ENCODE measurements around the gene PARD3. TPM values are rescaled to one million over a fixed set of nuclear protein-coding genes. Genes with fewer than 3 reads are reported as not detected.

The PARD3 gene
- total RNA-seq, 1 donor from 2014 or later: 97.8 TPM

DNA sequence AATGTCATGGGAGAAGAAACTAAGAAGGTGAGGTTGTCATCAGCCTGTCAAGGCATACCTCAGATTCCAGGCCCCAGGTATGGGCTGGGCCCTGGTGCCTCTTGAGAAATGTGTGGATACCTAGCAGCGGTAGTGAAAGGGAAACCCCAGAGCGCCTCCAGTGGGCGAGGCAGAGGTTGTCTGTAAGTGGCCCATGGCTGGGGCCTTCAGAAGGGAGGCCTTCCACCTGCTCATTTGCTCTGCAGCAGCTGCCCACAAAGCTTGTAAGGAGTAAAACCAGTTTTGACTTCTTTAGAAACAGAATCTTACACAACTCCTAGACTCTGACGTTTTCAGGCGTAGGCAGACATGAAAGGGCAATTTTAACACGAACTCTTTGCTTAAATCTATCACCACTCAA, 509.9 kb downstream of the PARD3 start:
- no peak overlapping the region for H3K4me3 ChIP-seq (ENCODE audit: low read depth, low read length)
- peak; percentile 21 for TF ChIP-seq CTCF (conservative IDR thresholded peaks at IDR 0.05; ENCODE audit: low read depth, low read length)
- DNase-seq (ENCODE audit: low read depth): no peak

DNA sequence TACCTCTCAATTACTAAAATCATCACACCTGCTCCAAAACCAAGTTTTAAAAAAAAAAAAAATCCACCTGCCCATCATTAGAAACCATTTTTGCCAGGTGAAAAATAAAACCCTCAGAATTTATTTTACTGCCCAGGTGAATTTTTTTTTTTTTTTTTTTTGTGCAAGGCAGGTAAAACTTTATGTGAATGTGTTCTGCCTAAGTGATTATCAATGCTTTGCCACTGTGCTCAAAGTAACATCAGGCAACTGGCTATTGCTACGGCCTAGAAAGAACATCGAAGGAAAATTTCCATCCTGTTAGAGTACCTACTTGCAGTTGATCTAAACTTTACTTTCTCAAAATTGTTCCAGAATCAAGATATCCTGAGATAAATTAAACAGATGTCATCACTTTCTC, 512.1 kb downstream of the PARD3 start:
- no peak for DNase-seq (ENCODE audit: low read depth)
- TF ChIP-seq CTCF (conservative IDR thresholded peaks at IDR 0.05; ENCODE audit: low read depth, low read length): no peak
- no peak overlapping the region for H3K4me3 ChIP-seq (ENCODE audit: low read depth, low read length)

- H3K4me3 ChIP-seq (ENCODE audit: low read depth, low read length): no peak overlapping the region
- no peak for TF ChIP-seq CTCF (conservative IDR thresholded peaks at IDR 0.05; ENCODE audit: low read depth, low read length)
- no peak for DNase-seq (ENCODE audit: low read depth)
Measured at GRCh38 chr10:34299105-34299611, 515.9 kb downstream of the PARD3 start.

- no peak for TF ChIP-seq CTCF (conservative IDR thresholded peaks at IDR 0.05; ENCODE audit: low read depth, low read length)
- no peak overlapping the region for H3K4me3 ChIP-seq (ENCODE audit: low read depth, low read length)
- no peak for DNase-seq (ENCODE audit: low read depth)
Measured at GRCh38 chr10:34298346-34298818, 516.7 kb downstream of the PARD3 start.

GRCh38 chr10:34297541-34298345, 517.4 kb downstream of the PARD3 start:
- H3K4me3 ChIP-seq (ENCODE audit: low read depth, low read length): no peak overlapping the region
- DNase-seq (ENCODE audit: low read depth): no peak
- no peak for TF ChIP-seq CTCF (conservative IDR thresholded peaks at IDR 0.05; ENCODE audit: low read depth, low read length)

DNA sequence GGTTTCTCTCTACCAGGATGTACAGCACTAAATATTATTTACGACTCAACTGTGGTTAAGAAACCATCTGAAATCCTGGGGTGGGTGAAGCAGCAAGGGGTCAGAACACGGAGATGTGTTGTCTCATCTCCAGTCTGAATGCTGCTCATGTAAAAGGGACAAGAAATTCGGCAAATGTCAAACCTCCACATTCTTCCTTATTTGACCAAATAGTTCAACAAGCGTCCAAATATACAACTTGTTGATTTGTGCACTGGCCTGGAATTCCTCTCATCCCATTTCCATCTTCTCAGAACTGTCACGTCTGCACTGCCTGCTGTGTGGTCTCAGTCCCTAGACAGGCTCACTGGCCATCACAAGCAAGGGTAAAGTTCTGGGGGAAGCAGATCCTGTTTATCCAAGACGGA, 520.0 kb downstream of the PARD3 start:
- DNase-seq (ENCODE audit: low read depth): no peak
- H3K4me3 ChIP-seq (ENCODE audit: low read depth, low read length): no peak overlapping the region
- no peak for TF ChIP-seq CTCF (conservative IDR thresholded peaks at IDR 0.05; ENCODE audit: low read depth, low read length)

DNA sequence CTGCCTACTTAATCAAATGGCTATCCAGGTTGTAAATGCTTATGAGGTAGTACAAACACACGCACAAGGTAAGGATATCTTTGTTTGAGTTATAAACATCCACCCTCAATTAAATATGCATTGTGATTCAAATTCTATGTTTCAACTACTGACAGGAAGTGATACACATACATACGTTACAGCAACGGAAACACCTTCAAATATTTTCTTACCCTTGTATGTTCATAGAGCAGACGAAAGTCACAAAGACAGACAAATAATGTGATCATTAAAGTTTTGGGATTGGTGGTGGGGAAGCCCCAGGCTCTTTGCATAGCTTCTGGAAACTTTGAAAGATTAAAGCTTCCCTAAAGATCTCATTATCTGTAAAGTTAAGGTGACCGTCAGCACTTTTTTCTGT, 521.0 kb downstream of the PARD3 start:
- no peak for TF ChIP-seq CTCF (conservative IDR thresholded peaks at IDR 0.05; ENCODE audit: low read depth, low read length)
- no peak for DNase-seq (ENCODE audit: low read depth)
- H3K4me3 ChIP-seq (ENCODE audit: low read depth, low read length): no peak overlapping the region
